Gastrocnemius medialis (tissue), 4 donors: ENCODE results near the gene GGA1. TPM values are rescaled to one million over a fixed set of nuclear protein-coding genes. Genes with fewer than 3 reads are reported as not detected.

Experiments used
- ATAC-seq, 2 donors: fragments of 150-250 bp; one replicate each; pipeline ENCODE4 v1.9.1; 2016
- DNase-seq, 2 donors: peaks; one replicate each; pipeline ENCODE4 v3.0.0-alpha.2; 2019
- H3K27ac ChIP-seq, 4 donors: fragments of 200-600 bp; sonication (generic); 1 replicate in 1 of 4; 2 replicates in 3 of 4; pipeline ENCODE4 v1.5.1; 2016 to 2018; ENCODE audit warnings: mild to moderate bottlenecking in 2 of 4, moderate library complexity in 1 of 4
- H3K27me3 ChIP-seq, 3 donors: fragments of 200-600 bp; sonication (generic) in 2 of 3; 1 replicate in 1 of 3; 2 replicates in 2 of 3; pipeline versions ENCODE4 v1.5.1 to v1.6.0; 2016 to 2019; ENCODE audit warnings: mild to moderate bottlenecking in 1 of 3, moderate library complexity in 1 of 3
- H3K36me3 ChIP-seq, 2 donors: fragments of 200-600 bp; sonication (generic) in 1 of 2; one replicate each; pipeline ENCODE4 v1.5.1; 2017 to 2018
- H3K4me1 ChIP-seq, 2 donors: fragments of 200-600 bp; sonication (generic) in 1 of 2; one replicate each; pipeline ENCODE4 v1.5.1; 2016 to 2017; ENCODE audit warnings: mild to moderate bottlenecking in 2 of 2
- H3K4me3 ChIP-seq, 4 donors: fragments of 200-600 bp; sonication (generic) in 3 of 4; 1 replicate in 1 of 4; 2 replicates in 3 of 4; pipeline ENCODE4 v1.5.1; 2016 to 2019; ENCODE audit warnings: mild to moderate bottlenecking in 2 of 4
- H3K9me3 ChIP-seq, 3 donors: fragments of 200-600 bp; sonication (generic) in 2 of 3; 1 replicate in 1 of 3; 2 replicates in 2 of 3; pipeline ENCODE4 v1.5.1; 2016 to 2019
- POLR2A ChIP-seq, 2 donors: fragments of 450-650 bp; IDR thresholded peaks; one replicate each; pipeline ENCODE4 v1.6.1; 2017; ENCODE audit warnings: antibody characterized with exemption in 2 of 2, mild to moderate bottlenecking in 2 of 2, moderate library complexity in 2 of 2
- in situ Hi-C, 4 donors: fragments of 200-750 bp; cut with MboI; loops; one replicate each; pipeline versions ENCODE4 v1.15.0 to v1.8.0; 2017; ENCODE audit warnings: low sequenced_read_pairs in 4 of 4
- intact Hi-C: fragments of 100-400 bp; cut with DNase I; formaldehyde crosslinking; loops from one replicate; pipeline ENCODE4 v1.15.1; 2023; ENCODE audit warnings: low total_unique reads
- total RNA-seq, 4 donors: library from RNA; depleted of rRNA; stranded (reverse); fragments of >200 nt; gene quantifications; one replicate each; pipeline versions ENCODE4 v1.1.0 to v1.2.3, GENCODE V29; 2016
- TF ChIP-seq, protein P1 (sequence below), 5 experiments: fragments of 450-650 bp in 3 of 5; fragments of 200-600 bp in 2 of 5; sonication (generic) in 2 of 5; IDR thresholded peaks in 4 of 5; conservative IDR thresholded peaks in 1 of 5; 1 replicate in 4 of 5; 2 replicates in 1 of 5; pipeline ENCODE4 v1.5.1; 2016 to 2019; ENCODE audit warnings: antibody characterized with exemption in 5 of 5, mild to moderate bottlenecking in 3 of 5, moderate library complexity in 3 of 5

GGA1 gene
- total RNA-seq, 4 donors from 2014 or later = 39.0 to 48.8 (median 45.0) TPM

- TF ChIP-seq, protein P1, sequence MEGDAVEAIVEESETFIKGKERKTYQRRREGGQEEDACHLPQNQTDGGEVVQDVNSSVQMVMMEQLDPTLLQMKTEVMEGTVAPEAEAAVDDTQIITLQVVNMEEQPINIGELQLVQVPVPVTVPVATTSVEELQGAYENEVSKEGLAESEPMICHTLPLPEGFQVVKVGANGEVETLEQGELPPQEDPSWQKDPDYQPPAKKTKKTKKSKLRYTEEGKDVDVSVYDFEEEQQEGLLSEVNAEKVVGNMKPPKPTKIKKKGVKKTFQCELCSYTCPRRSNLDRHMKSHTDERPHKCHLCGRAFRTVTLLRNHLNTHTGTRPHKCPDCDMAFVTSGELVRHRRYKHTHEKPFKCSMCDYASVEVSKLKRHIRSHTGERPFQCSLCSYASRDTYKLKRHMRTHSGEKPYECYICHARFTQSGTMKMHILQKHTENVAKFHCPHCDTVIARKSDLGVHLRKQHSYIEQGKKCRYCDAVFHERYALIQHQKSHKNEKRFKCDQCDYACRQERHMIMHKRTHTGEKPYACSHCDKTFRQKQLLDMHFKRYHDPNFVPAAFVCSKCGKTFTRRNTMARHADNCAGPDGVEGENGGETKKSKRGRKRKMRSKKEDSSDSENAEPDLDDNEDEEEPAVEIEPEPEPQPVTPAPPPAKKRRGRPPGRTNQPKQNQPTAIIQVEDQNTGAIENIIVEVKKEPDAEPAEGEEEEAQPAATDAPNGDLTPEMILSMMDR (IDR thresholded peaks at IDR 0.05 in 4 of 5, conservative IDR thresholded peaks at IDR 0.05 in 1 of 5) = no peak
- no peak for TF ChIP-seq POLR2A (IDR thresholded peaks at IDR 0.05)
- DNase-seq (no peak), ATAC-seq (no peak)
- Histone ChIP-seq H3K36me3 (no peaks in the 10 kb centered on the region), H3K27me3 (no peaks in the 10 kb centered on the region), H3K4me3 (no peak overlapping the region), H3K27ac (no peak overlapping the region), H3K9me3 (no peaks in the 10 kb centered on the region), H3K4me1 (no peaks in the 10 kb centered on the region)
- intact Hi-C loops = loop anchor here (1.0 kb wide), 1 partner anchor 54 kb away; no protein-coding TSS in a partner anchor
- in situ Hi-C loops = loop anchor here in 1 of 4 donors (10.0 kb wide), 1 partner anchor 57 kb away; no protein-coding TSS in a partner anchor
Observed at GRCh38 chr22:37591823-37592404, 16.7 kb upstream of the GGA1 start.

DNA sequence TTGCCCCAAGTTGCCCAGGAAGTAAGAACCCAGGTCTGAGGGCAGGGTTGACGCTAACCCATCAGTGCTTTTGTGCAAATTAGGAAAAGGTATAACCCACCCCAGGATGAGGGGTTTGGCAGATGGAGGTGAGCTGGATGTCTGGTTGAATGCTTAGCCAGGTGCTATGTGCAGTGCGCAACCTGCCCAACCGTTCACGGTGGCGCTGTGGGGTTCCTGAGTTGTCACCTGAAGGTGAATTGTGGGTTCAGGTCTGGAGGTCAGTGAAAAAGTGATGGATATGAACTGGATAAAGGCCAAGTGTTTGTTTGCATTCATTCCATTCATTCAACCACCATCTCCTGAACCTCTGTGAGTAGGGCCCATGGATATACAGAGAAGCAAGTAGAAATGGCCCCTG is 14.4 kb upstream of the GGA1 start:
- no peaks in the 10 kb centered on the region for H3K36me3 ChIP-seq
- H3K4me3 ChIP-seq = no peak overlapping the region
- no peaks in the 10 kb centered on the region for H3K27me3 ChIP-seq
- no peaks in the 10 kb centered on the region for H3K9me3 ChIP-seq
- TF ChIP-seq POLR2A (IDR thresholded peaks at IDR 0.05) = no peak
- TF ChIP-seq, protein P1 (IDR thresholded peaks at IDR 0.05 in 4 of 5, conservative IDR thresholded peaks at IDR 0.05 in 1 of 5) = no peak
- no peak for ATAC-seq
- intact Hi-C loops (no loop called here), in situ Hi-C loops (loop anchor here in 1 of 4 donors (10.0 kb wide), 1 partner anchor 59 kb away; no protein-coding TSS in a partner anchor)
- no peak overlapping the region for H3K27ac ChIP-seq
- DNase-seq = no peak
- H3K4me1 ChIP-seq = peaks cover 0 to 6% of the 10 kb centered on the region in 2 donors

GRCh38 chr22:37599153-37599552 is 9.5 kb upstream of the GGA1 start:
- Histone ChIP-seq H3K9me3 (no peaks in the 10 kb centered on the region), H3K27ac (no peak overlapping the region), H3K27me3 (no peaks in the 10 kb centered on the region), H3K4me1 (peaks cover 0 to 8% of the 10 kb centered on the region in 2 donors), H3K36me3 (no peaks in the 10 kb centered on the region), H3K4me3 (no peak overlapping the region)
- ATAC-seq (peak in 1 of 2 donors; percentile 39), DNase-seq (peak in 1 of 2 donors; percentile 41)
- in situ Hi-C loops (loop anchor here in 1 of 4 donors (10.0 kb wide), 1 partner anchor 64 kb away; no protein-coding TSS in a partner anchor), intact Hi-C loops (no loop called here)
- TF ChIP-seq POLR2A (IDR thresholded peaks at IDR 0.05) = no peak
- TF ChIP-seq, protein P1 (IDR thresholded peaks at IDR 0.05 in 4 of 5, conservative IDR thresholded peaks at IDR 0.05 in 1 of 5) = no peak

DNA sequence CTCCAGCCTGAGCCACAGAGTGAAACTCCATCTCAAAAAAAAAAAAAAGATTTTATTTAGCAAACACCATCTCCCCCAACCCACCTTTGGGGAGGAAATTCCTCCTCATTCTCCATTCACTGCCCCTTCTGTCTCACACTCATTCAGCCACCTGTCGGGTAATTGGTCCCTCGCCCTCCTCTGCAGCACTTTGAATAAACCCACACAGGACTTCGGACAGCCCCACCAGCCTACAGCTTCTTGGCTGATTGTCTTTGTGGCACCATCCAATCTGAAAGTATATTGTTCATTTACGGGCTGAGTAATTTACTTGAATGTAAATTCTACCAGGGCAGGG is 7.5 kb upstream of the GGA1 start:
- Histone ChIP-seq H3K27ac (no peak overlapping the region), H3K36me3 (no peaks in the 10 kb centered on the region), H3K4me1 (peaks cover 0 to 8% of the 10 kb centered on the region in 2 donors), H3K9me3 (no peaks in the 10 kb centered on the region), H3K4me3 (no peak overlapping the region), H3K27me3 (no peaks in the 10 kb centered on the region)
- intact Hi-C loops = loop anchor here (10.0 kb wide), 1 partner anchor 1924 kb away; the partner anchor contains the start of gene ATF4
- in situ Hi-C loops = no loop called here
- DNase-seq = no peak
- ATAC-seq = no peak
- TF ChIP-seq POLR2A (IDR thresholded peaks at IDR 0.05) = no peak
- TF ChIP-seq, protein P1 (IDR thresholded peaks at IDR 0.05 in 4 of 5, conservative IDR thresholded peaks at IDR 0.05 in 1 of 5) = no peak
